ENCODE results near the gene IL1RN. TPM values are rescaled to one million over a fixed set of nuclear protein-coding genes. Genes with fewer than 3 reads are reported as not detected.

Gene IL1RN
- total and polyA plus RNA-seq, 2 of the 8 experiments (the other 6 are each of a cell fraction or from before 2014, with no cell fraction given) = not detected

DNA sequence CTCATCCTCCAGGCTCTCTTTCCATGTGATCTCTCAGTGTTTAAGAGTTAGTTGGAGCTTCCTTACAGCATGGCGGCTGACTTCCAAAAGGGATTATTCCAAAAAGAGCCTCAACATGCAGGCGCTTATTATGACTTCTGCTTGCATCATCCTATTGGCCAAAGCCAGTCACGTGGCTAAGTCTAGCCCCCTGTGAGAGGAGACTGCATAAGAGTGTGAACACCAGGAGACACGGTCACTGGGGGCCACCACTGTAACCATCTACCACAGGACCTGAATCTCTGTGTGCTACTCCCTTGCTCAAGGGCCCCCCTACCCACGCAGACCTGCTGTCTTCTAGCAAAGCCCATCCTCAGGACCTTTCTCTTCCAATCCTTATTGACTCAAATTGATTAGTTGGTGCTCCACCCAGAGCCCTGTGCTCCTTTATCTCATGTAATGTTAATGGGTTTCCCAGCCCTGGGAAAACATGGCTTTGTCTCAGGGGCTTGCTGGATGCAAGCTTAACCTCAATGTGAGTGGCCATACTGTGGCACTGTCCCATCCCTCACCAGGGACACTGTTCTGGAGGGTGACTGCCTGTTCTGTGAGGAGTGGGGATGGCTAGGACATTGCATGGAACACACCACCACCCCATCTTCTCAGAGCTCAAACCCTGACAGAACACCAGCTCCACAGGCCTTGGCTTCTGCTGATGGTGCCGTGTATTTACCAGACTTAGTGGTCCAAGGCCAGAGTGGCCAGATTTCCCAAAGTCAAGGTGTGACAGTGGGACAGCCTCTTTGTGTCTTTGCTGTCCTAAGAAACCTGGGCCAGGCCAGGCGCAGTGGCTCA lies 4.2 kb downstream of the IL1RN start:
- no peaks in the 10 kb centered on the region for H3K79me1 ChIP-seq (ENCODE audit: low read depth, low read length)
- H2BK12ac ChIP-seq (ENCODE audit: low read depth, low read length) = no peak overlapping the region
- H3K27me3 ChIP-seq (replicated peaks in 1 of 4; ENCODE audit: control insufficient read depth in 3 of 4, extremely low read depth in 1 of 4, insufficient read depth in 3 of 4, low read length in 3 of 4) = no peaks in the 10 kb centered on the region
- no peaks in the 10 kb centered on the region for H3K4me1 ChIP-seq (replicated peaks in 1 of 4; ENCODE audit: control insufficient read depth in 3 of 4, insufficient read depth in 4 of 4, low read length in 3 of 4)
- no peak overlapping the region for H3K56ac ChIP-seq (replicated peaks; ENCODE audit: insufficient read length, low read depth, low read length)
- H4K91ac ChIP-seq (replicated peaks; ENCODE audit: insufficient read length, low read length) = no peak overlapping the region
- no peak overlapping the region for H3K23ac ChIP-seq (ENCODE audit: insufficient read length)
- H3K18ac ChIP-seq (ENCODE audit: extremely low read depth, low read length) = no peak overlapping the region
- H2BK120ac ChIP-seq (replicated peaks; ENCODE audit: low read depth, low read length) = no peak overlapping the region
- DNase-seq (ENCODE audit: low read depth in 1 of 2, low spot score in 2 of 2) = peak in 1 of 2 experiments; percentile 22
- no peak overlapping the region for H3K27ac ChIP-seq (ENCODE audit: low read depth, low read length)
- H2AK5ac ChIP-seq (ENCODE audit: low read depth, low read length) = no peak overlapping the region
- H3K9ac ChIP-seq (replicated peaks in 1 of 4; ENCODE audit: extremely low read depth in 1 of 4, low read depth in 3 of 4, low read length in 3 of 4) = no peak overlapping the region
- no peak overlapping the region for H3K14ac ChIP-seq (ENCODE audit: insufficient read length)
- H2AFZ ChIP-seq (ENCODE audit: low read length) = no peak overlapping the region
- H3K4me3 ChIP-seq (ENCODE audit: extremely low read depth in 1 of 4, insufficient read depth in 2 of 4, low read depth in 3 of 4, low read length in 4 of 4) = no peak overlapping the region
- no peaks in the 10 kb centered on the region for H4K20me1 ChIP-seq (replicated peaks in 1 of 2; ENCODE audit: control insufficient read depth in 1 of 2, insufficient read depth in 2 of 2, low read length in 2 of 2)
- no peak overlapping the region for H3K4ac ChIP-seq (replicated peaks; ENCODE audit: insufficient read length, low read depth, low read length)
- CTCF ChIA-PET (ENCODE audit: partially characterized antibody) = interaction anchor here (1.3 to 2.6 kb wide), 2 partner anchors 61 to 74 kb away, joined by 4 to 11 read pairs; no protein-coding TSS in a partner anchor
- POLR2A ChIA-PET (ENCODE audit: partially characterized antibody) = no interaction called here
- no peak overlapping the region for H3K4me2 ChIP-seq (ENCODE audit: insufficient read depth in 1 of 2, low read depth in 2 of 2, low read length in 2 of 2)
- FAIRE-seq = no peak
- H2BK5ac ChIP-seq (ENCODE audit: low read depth, low read length) = no peak overlapping the region
- H3K23me2 ChIP-seq (ENCODE audit: low read depth, low read length) = no peaks in the 10 kb centered on the region
- no peaks in the 10 kb centered on the region for H3K79me2 ChIP-seq (ENCODE audit: control insufficient read depth in 1 of 2, insufficient read depth in 2 of 2, low read length in 2 of 2)
- no peak overlapping the region for H4K5ac ChIP-seq (ENCODE audit: insufficient read length, low read depth, low read length)
- no peaks in the 10 kb centered on the region for H3K9me3 ChIP-seq (ENCODE audit: insufficient read depth in 2 of 2, low read depth in 1 of 2, low read length in 1 of 2)
- no peak overlapping the region for H2BK20ac ChIP-seq (ENCODE audit: low read length)
- 84% methylated on average over 7 of the region's 7 CpGs; no CpG with 5 or more reads in 1 of the 2 experiments for WGBS, 2 experiments (ENCODE audit: extremely low coverage in 1 of 2, insufficient coverage in 1 of 2, insufficient read length in 1 of 2, insufficient replicate concordance in 2 of 2, low coverage in 1 of 2, low lambda C conversion rate in 2 of 2, missing lambda C conversion rate in 1 of 2)
- H2BK15ac ChIP-seq (ENCODE audit: low read length) = no peak overlapping the region
- no peaks in the 10 kb centered on the region for H3K36me3 ChIP-seq (ENCODE audit: control insufficient read depth in 2 of 4, insufficient read depth in 4 of 4, low read length in 3 of 4)
- no peak overlapping the region for H4K8ac ChIP-seq (ENCODE audit: extremely low read depth, insufficient read depth, low read length)
- TF ChIP-seq RNF2 (IDR thresholded peaks at IDR 0.05; ENCODE audit: borderline replicate concordance, low read depth, low read length, missing control alignments, poor library complexity, severe bottlenecking) (no peak), KDM4A (IDR thresholded peaks at IDR 0.05; ENCODE audit: low read depth, low read length, severe bottlenecking) (no peak), SP4 (IDR thresholded peaks at IDR 0.05; ENCODE audit: low read length) (no peak), TBP (IDR thresholded peaks at IDR 0.05; ENCODE audit: low read depth, low read length) (no peak), RFX5 (IDR thresholded peaks at IDR 0.05; ENCODE audit: borderline replicate concordance, low read depth, low read length) (no peak), ASH2L (IDR thresholded peaks at IDR 0.05; ENCODE audit: low read length) (no peak), SIX5 (IDR thresholded peaks at IDR 0.05; ENCODE audit: low read depth, low read length) (no peak), SIRT6 (IDR thresholded peaks at IDR 0.05; ENCODE audit: low read length) (no peak), NANOG (IDR thresholded peaks at IDR 0.05; ENCODE audit: insufficient read depth, low read depth, low read length, poor library complexity, severe bottlenecking) (no peak), RAD21 (IDR thresholded peaks at IDR 0.05 in 1 of 2, conservative IDR thresholded peaks at IDR 0.05 in 1 of 2; ENCODE audit: low read depth in 2 of 2, low read length in 2 of 2) (no peak), POU5F1 (IDR thresholded peaks at IDR 0.05; ENCODE audit: low read depth, low read length) (no peak), ZNF274 (IDR thresholded peaks at IDR 0.05; ENCODE audit: borderline replicate concordance, extremely low read depth, low read length) (no peak), CHD1 (IDR thresholded peaks at IDR 0.05; ENCODE audit: low read depth, low read length) (no peak)

Measured in H1 (cell line).